H1 (cell line): ENCODE measurements around the gene WDR93. TPM values are rescaled to one million over a fixed set of nuclear protein-coding genes. Genes with fewer than 3 reads are reported as not detected.

Experiments
- CBX5 ChIP-seq: fragments of 300-800, 300-1000 bp; sonication (generic); IDR thresholded peaks from 2 replicates; pipeline ENCODE4 v1.7.1; 2016; ENCODE audit warnings: antibody characterized with exemption, low read length, low read depth
- EP300 ChIP-seq, 2 experiments: IDR thresholded peaks; 1 replicate in 1 of 2; 2 replicates in 1 of 2; pipeline ENCODE4 v1.6.1; 2011 to 2012; ENCODE audit warnings: low read depth in 2 of 2, low read length in 2 of 2, mild to moderate bottlenecking in 2 of 2, borderline replicate concordance in 1 of 2, inconsistent platforms in 1 of 2, moderate library complexity in 1 of 2
- NANOG ChIP-seq: IDR thresholded peaks from 2 replicates; pipeline ENCODE4 v1.6.1; 2011; ENCODE audit warnings: low read length, low read depth, mild to moderate bottlenecking, inconsistent platforms; ENCODE audit not compliant: insufficient read depth, poor library complexity, severe bottlenecking
- POLR2A ChIP-seq, 2 experiments: IDR thresholded peaks; 1 replicate in 1 of 2; 2 replicates in 1 of 2; pipeline ENCODE4 v1.6.1; 2011; ENCODE audit warnings: low read depth in 2 of 2, low read length in 2 of 2, mild to moderate bottlenecking in 2 of 2; ENCODE audit errors: control extremely low read depth in 1 of 2
- RAD21 ChIP-seq, 2 experiments: IDR thresholded peaks in 1 of 2; conservative IDR thresholded peaks in 1 of 2; 2 replicates each; pipeline ENCODE4 v1.6.1; 2011; ENCODE audit warnings: low read depth in 2 of 2, low read length in 2 of 2, improper control_type of control experiment in 1 of 2, inconsistent platforms in 1 of 2, mild to moderate bottlenecking in 1 of 2, moderate library complexity in 1 of 2
- SIN3A ChIP-seq, 2 experiments: IDR thresholded peaks in 1 of 2; conservative IDR thresholded peaks in 1 of 2; 2 replicates each; pipeline ENCODE4 v1.6.1; 2011 to 2012; ENCODE audit warnings: low read length in 2 of 2, improper control_type of control experiment in 1 of 2, low read depth in 1 of 2, mild to moderate bottlenecking in 1 of 2
- SIRT6 ChIP-seq: IDR thresholded peaks from one replicate; pipeline ENCODE4 v1.7.1; 2012; ENCODE audit warnings: low read length, inconsistent platforms
- polyA plus RNA-seq, 7 experiments: library from polyadenylated mRNA; depleted of rRNA in 3 of 7; stranded (reverse) in 5 of 7; unstranded in 2 of 7; fragments of >200 nt in 5 of 7; fragments of 200-250 nt in 2 of 7; gene quantifications; 1 replicate in 5 of 7; 2 replicates in 1 of 7; 4 replicates in 1 of 7; pipeline versions ENCODE4 v1.2.1 to v1.2.3, GENCODE V29; 2011 to 2013; ENCODE audit warnings: missing spikeins in 2 of 7, mixed read lengths in 2 of 7
- total RNA-seq: library from RNA; stranded (reverse); fragmentation: NEBNext Ultra II Directional; extraction: Animal tissue kit (Norgen Biotek cat#: 25700); gene quantifications from 2 replicates; pipeline ENCODE4 v1.2.1, GENCODE V29; 2021
- TF ChIP-seq, protein P1 (sequence below): IDR thresholded peaks from 2 replicates; pipeline ENCODE4 v1.6.1; 2011; ENCODE audit warnings: low read length, improper control_type of control experiment

The WDR93 gene
- total and polyA plus RNA-seq, 2 of the 8 experiments (the other 6 are each of a cell fraction or from before 2014, with no cell fraction given), result 0.03 TPM; not detected in 1

DNA sequence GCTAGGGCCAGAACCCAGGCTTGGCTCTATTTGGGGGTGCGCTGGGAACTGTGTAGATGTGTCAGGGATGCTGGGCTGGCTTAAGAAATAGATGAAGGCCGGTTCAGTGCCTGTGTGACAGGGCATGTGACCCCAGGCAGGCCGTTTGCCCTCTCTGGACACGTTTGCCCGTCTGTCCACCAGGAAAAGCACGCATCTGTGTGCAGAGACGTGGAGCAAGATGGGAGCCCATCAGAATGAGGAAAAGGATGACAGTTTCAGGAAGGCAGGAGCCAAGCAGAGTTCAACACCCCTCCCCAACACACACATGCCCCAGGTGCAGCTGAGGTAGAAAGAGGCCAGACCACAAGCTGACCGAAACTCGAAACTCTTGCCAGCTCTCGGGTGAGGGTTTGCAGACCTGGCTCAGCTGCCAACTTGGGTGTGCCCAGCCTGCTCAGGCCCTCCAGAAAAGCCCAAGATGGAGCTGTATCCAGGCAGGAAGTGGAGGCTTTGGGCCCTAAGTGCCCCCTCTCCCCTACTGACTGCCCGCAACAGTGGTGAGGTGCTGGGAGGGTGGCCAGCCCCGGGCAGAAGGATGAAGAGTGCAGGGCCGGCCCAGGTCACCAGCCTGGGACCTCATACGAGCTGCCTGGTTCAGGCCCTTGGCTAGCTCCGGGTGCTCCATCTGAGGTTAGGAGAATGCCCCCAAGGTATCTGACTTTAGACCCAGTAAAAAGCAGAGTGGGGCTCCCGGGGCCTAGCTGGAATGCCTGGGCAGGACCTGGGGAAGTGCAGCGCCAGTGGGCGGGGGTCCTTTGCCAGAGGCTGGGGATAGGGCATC lies 70.6 kb downstream of the WDR93 start (continued):
- TF ChIP-seq RAD21 (IDR thresholded peaks at IDR 0.05 in 1 of 2, conservative IDR thresholded peaks at IDR 0.05 in 1 of 2; ENCODE audit: low read depth in 2 of 2, low read length in 2 of 2) (no peak), SIN3A (conservative IDR thresholded peaks at IDR 0.05 in 1 of 2, IDR thresholded peaks at IDR 0.05 in 1 of 2; ENCODE audit: low read depth in 1 of 2, low read length in 2 of 2) (no peak), CBX5 (no peak), EP300 (IDR thresholded peaks at IDR 0.05; ENCODE audit: borderline replicate concordance in 1 of 2, low read depth in 2 of 2, low read length in 2 of 2) (no peak), POLR2A (IDR thresholded peaks at IDR 0.05; ENCODE audit: control extremely low read depth in 1 of 2, low read depth in 2 of 2, low read length in 2 of 2) (no peak), NANOG (no peak), SIRT6 (no peak)
- TF ChIP-seq, protein P1, sequence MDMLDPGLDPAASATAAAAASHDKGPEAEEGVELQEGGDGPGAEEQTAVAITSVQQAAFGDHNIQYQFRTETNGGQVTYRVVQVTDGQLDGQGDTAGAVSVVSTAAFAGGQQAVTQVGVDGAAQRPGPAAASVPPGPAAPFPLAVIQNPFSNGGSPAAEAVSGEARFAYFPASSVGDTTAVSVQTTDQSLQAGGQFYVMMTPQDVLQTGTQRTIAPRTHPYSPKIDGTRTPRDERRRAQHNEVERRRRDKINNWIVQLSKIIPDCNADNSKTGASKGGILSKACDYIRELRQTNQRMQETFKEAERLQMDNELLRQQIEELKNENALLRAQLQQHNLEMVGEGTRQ, result no peak
